K562 (cell line): ENCODE measurements around the gene MARK3. TPM values are rescaled to one million over a fixed set of nuclear protein-coding genes. Genes with fewer than 3 reads are reported as not detected.
A peak's percentile ranks its signal among the peaks of the same experiment; 100 is the strongest.

Experiments used
- EP300 ChIP-seq: IDR thresholded peaks from 2 replicates; pipeline ENCODE4 v1.6.1; 2012; ENCODE audit warnings: low read length, improper control_type of control experiment
- ETV6 ChIP-seq, 3 experiments: fragments of 150-350 bp in 1 of 3; sonication (generic) in 1 of 3; formaldehyde crosslinking in 1 of 3; IDR thresholded peaks; 2 replicates each; pipeline versions ENCODE4 v1.6.1 to v1.8.0; 2014 to 2022; ENCODE audit warnings: borderline replicate concordance in 2 of 3, low read depth in 2 of 3, antibody characterized with exemption in 1 of 3, low read length in 1 of 3, mild to moderate bottlenecking in 1 of 3, missing genetic modification reagents in 1 of 3
- GATAD2A ChIP-seq: fragments of 450-650 bp; IDR thresholded peaks from 2 replicates; pipeline ENCODE4 v1.6.1; 2017
- KLF1 ChIP-seq: fragments of 450-650 bp; IDR thresholded peaks from 2 replicates; pipeline ENCODE4 v1.6.1; 2016; ENCODE audit warnings: missing genetic modification characterization, missing compliant biosample characterization
- LARP7 ChIP-seq: fragments of 450-650 bp; IDR thresholded peaks from 2 replicates; pipeline ENCODE4 v1.6.1; 2016
- NFE2 ChIP-seq: IDR thresholded peaks from 2 replicates; pipeline ENCODE4 v1.6.1; 2014; ENCODE audit warnings: antibody characterized with exemption, low read depth
- NFRKB ChIP-seq: fragments of 450-650 bp; IDR thresholded peaks from 2 replicates; pipeline ENCODE4 v1.6.1; 2016; ENCODE audit warnings: low read depth
- POLR2G ChIP-seq: fragments of 200-400 bp; formaldehyde crosslinking; IDR thresholded peaks from 2 replicates; pipeline ENCODE4 v1.6.1; 2017; ENCODE audit warnings: low read depth, mild to moderate bottlenecking, antibody characterized with exemption, low read length, moderate library complexity
- SMAD1 ChIP-seq: fragments of 150-350 bp; IDR thresholded peaks from 2 replicates; pipeline ENCODE4 v1.6.1; 2014; ENCODE audit warnings: low read length, low read depth; ENCODE audit not compliant: partially characterized antibody
- ZNF384 ChIP-seq: IDR thresholded peaks from 2 replicates; pipeline ENCODE4 v1.6.1; 2012; ENCODE audit warnings: low read depth, low read length, improper control_type of control experiment
- ZNF584 ChIP-seq: fragments of 200-800 bp; sonication (Bioruptor generic); IDR thresholded peaks from 2 replicates; pipeline ENCODE4 v1.6.1; 2016; ENCODE audit warnings: low read depth, mild to moderate bottlenecking, missing genetic modification characterization, missing compliant biosample characterization
- polyA plus RNA-seq, 8 experiments: library from polyadenylated mRNA; depleted of rRNA in 4 of 8; stranded (reverse) in 5 of 8; unstranded in 3 of 8; fragments of >200 nt; fragmentation: Nextera tagmentation in 2 of 8; fragmentation: Illumina TruSeq in 1 of 8; extraction: Ambion mirVana in 2 of 8; extraction: Trizol in 1 of 8; gene quantifications; 2 replicates each; pipeline versions ENCODE4 v1.2.1 to v1.2.3, GENCODE V29; 2011 to 2014; ENCODE audit warnings: inconsistent platforms in 1 of 8, missing spikeins in 1 of 8
- total RNA-seq, 7 experiments: library from RNA; depleted of rRNA in 6 of 7; stranded (reverse); fragments of >200 nt in 6 of 7; fragmentation: Illumina TruSeq in 2 of 7; extraction: Trizol in 2 of 7; gene quantifications; 2 replicates each; pipeline versions ENCODE4 v1.2.1 to v1.2.3, GENCODE V29; 2011 to 2021; ENCODE audit warnings: low replicate concordance in 1 of 7
- TF ChIP-seq, protein P1 (sequence below): IDR thresholded peaks from 2 replicates; pipeline ENCODE4 v1.6.1; 2016; ENCODE audit warnings: missing genetic modification characterization, missing compliant biosample characterization
- TF ChIP-seq, protein P2 (sequence below): fragments of 250-450 bp; sonication (Bioruptor Pico); IDR thresholded peaks from 2 replicates; pipeline ENCODE4 v1.5.1; 2021; ENCODE audit warnings: mild to moderate bottlenecking
- TF ChIP-seq, protein P3 (sequence below): fragments of 250-450 bp; sonication (Bioruptor Pico); IDR thresholded peaks from 2 replicates; pipeline ENCODE4 v1.8.0; 2021; ENCODE audit warnings: moderate library complexity, mild to moderate bottlenecking, inconsistent platforms
- TF ChIP-seq, protein P4 (sequence below): fragments of 250-450 bp; sonication (Bioruptor Pico); IDR thresholded peaks from 2 replicates; pipeline ENCODE4 v1.4.0; 2020; ENCODE audit warnings: mild to moderate bottlenecking, moderate library complexity, borderline replicate concordance
- TF ChIP-seq, protein P5 (sequence below): fragments of 450-650 bp; IDR thresholded peaks from 2 replicates; pipeline ENCODE4 v1.6.1; 2016; ENCODE audit warnings: antibody characterized with exemption

The MARK3 gene
- total and polyA plus RNA-seq, 9 of the 15 experiments (the other 6 are each of a cell fraction or from before 2014, with no cell fraction given), result 10.1 to 68.7 (median 56.3) TPM

DNA sequence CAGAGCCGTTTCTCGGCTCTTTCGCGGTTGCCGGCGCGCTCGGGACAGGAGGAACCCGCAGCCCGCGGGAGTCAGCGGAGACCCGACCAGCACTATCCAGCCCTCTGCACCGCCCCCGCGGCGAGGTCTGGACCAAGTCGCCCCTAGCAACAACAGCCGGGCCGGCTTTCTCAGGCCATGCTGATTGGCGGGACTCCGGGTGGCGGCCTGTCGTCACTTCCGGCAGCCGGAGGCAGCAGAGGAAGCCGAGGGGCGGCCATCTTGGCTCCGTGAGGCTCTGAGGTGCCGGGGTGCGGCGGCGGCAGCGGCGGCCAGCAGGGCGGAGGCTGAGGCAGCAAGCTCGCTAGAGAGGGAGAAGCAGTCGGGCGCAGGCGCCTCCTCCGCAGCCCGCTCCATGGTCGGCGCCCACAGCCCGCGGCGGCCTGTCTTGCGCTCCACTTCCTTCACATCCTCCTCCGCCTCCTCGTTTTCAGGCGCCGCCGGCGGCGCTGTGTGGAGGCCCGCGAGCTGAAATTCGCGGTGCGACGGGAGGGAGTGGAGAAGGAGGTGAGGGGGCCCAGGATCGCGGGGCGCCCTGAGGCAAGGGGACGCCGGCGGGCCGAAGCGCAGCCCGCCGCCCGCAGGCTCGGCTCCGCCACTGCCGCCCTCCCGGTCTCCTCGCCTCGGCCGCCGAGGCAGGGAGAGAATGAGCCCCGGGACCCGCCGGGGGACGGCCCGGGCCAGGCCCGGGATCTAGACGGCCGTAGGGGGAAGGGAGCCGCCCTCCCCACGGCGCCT is at the start of gene MARK3 (continued):
- TF ChIP-seq, protein P1, sequence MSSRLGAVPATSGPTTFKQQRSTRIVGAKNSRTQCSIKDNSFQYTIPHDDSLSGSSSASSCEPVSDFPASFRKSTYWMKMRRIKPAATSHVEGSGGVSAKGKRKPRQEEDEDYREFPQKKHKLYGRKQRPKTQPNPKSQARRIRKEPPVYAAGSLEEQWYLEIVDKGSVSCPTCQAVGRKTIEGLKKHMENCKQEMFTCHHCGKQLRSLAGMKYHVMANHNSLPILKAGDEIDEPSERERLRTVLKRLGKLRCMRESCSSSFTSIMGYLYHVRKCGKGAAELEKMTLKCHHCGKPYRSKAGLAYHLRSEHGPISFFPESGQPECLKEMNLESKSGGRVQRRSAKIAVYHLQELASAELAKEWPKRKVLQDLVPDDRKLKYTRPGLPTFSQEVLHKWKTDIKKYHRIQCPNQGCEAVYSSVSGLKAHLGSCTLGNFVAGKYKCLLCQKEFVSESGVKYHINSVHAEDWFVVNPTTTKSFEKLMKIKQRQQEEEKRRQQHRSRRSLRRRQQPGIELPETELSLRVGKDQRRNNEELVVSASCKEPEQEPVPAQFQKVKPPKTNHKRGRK, result no peak
- no peak for TF ChIP-seq KLF1
- no peak for TF ChIP-seq EP300
- TF ChIP-seq SMAD1, result peak; percentile 45
- TF ChIP-seq, protein P2, sequence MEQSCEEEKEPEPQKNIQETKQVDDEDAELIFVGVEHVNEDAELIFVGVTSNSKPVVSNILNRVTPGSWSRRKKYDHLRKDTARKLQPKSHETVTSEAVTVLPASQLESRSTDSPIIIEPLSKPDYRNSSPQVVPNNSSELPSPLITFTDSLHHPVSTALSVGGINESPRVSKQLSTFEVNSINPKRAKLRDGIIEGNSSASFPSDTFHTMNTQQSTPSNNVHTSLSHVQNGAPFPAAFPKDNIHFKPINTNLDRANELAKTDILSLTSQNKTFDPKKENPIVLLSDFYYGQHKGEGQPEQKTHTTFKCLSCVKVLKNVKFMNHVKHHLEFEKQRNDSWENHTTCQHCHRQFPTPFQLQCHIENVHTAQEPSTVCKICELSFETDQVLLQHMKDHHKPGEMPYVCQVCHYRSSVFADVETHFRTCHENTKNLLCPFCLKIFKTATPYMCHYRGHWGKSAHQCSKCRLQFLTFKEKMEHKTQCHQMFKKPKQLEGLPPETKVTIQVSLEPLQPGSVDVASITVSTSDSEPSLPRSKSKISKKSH (CRISPR knock-in tag), result no peak
- peak; percentile 68; the same call in 1 of the 2 replicates for TF ChIP-seq NFRKB
- no peak for TF ChIP-seq NFE2
- TF ChIP-seq, protein P3, sequence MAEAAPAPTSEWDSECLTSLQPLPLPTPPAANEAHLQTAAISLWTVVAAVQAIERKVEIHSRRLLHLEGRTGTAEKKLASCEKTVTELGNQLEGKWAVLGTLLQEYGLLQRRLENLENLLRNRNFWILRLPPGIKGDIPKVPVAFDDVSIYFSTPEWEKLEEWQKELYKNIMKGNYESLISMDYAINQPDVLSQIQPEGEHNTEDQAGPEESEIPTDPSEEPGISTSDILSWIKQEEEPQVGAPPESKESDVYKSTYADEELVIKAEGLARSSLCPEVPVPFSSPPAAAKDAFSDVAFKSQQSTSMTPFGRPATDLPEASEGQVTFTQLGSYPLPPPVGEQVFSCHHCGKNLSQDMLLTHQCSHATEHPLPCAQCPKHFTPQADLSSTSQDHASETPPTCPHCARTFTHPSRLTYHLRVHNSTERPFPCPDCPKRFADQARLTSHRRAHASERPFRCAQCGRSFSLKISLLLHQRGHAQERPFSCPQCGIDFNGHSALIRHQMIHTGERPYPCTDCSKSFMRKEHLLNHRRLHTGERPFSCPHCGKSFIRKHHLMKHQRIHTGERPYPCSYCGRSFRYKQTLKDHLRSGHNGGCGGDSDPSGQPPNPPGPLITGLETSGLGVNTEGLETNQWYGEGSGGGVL (CRISPR knock-in tag), result no peak
- TF ChIP-seq GATAD2A, result no peak
- TF ChIP-seq POLR2G, result peak; percentile 87
- no peak for TF ChIP-seq ETV6 (IDR thresholded peaks at IDR 0.05; ENCODE audit: borderline replicate concordance in 1 of 2, low read depth in 2 of 2, low read length in 1 of 2)
- TF ChIP-seq ETV6 (CRISPR knock-in tag; IDR thresholded peaks at IDR 0.05; ENCODE audit: borderline replicate concordance), result no peak
- no peak for TF ChIP-seq LARP7
- TF ChIP-seq, protein P4, sequence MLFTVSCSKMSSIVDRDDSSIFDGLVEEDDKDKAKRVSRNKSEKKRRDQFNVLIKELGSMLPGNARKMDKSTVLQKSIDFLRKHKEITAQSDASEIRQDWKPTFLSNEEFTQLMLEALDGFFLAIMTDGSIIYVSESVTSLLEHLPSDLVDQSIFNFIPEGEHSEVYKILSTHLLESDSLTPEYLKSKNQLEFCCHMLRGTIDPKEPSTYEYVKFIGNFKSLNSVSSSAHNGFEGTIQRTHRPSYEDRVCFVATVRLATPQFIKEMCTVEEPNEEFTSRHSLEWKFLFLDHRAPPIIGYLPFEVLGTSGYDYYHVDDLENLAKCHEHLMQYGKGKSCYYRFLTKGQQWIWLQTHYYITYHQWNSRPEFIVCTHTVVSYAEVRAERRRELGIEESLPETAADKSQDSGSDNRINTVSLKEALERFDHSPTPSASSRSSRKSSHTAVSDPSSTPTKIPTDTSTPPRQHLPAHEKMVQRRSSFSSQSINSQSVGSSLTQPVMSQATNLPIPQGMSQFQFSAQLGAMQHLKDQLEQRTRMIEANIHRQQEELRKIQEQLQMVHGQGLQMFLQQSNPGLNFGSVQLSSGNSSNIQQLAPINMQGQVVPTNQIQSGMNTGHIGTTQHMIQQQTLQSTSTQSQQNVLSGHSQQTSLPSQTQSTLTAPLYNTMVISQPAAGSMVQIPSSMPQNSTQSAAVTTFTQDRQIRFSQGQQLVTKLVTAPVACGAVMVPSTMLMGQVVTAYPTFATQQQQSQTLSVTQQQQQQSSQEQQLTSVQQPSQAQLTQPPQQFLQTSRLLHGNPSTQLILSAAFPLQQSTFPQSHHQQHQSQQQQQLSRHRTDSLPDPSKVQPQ, result no peak
- TF ChIP-seq, protein P5, sequence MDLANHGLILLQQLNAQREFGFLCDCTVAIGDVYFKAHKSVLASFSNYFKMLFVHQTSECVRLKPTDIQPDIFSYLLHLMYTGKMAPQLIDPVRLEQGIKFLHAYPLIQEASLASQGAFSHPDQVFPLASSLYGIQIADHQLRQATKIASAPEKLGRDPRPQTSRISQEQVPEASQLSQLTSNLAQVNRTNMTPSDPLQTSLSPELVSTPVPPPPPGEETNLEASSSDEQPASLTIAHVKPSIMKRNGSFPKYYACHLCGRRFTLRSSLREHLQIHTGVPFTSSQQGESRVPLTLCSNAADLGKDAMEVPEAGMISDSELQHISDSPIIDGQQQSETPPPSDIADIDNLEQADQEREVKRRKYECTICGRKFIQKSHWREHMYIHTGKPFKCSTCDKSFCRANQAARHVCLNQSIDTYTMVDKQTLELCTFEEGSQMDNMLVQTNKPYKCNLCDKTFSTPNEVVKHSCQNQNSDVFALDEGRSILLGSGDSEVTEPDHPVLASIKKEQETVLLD, result no peak
- TF ChIP-seq ZNF384, result no peak
- no peak for TF ChIP-seq ZNF584
